Lung (tissue), 12 donors: ENCODE results near the gene SUCLG1. TPM values are rescaled to one million over a fixed set of nuclear protein-coding genes. Genes with fewer than 3 reads are reported as not detected.

ENCODE experiments used
- ATAC-seq: fragments of 200-7000 bp; cut with Tn5 transposase; one replicate; pipeline ENCODE4 v1.9.1; 2020; ENCODE audit warnings: moderate number of reproducible peaks; ENCODE audit not compliant: insufficient read depth, low FRiP score
- DNase-seq, 3 donors: peaks; one replicate each; pipeline ENCODE4 v3.0.0-alpha.2; 2013 to 2017
- H3K27ac ChIP-seq, 2 donors: one replicate each; pipeline ENCODE4 v1.5.1; 2013; ENCODE audit warnings: mild to moderate bottlenecking in 2 of 2, moderate library complexity in 2 of 2, control low read depth in 1 of 2, inconsistent platforms in 1 of 2, low read depth in 1 of 2, low read length in 1 of 2
- H3K27me3 ChIP-seq, 3 donors: one replicate each; pipeline ENCODE4 v1.5.1; 2013; ENCODE audit warnings: low read length in 2 of 3; ENCODE audit not compliant: control insufficient read depth in 3 of 3, insufficient read depth in 3 of 3
- H3K36me3 ChIP-seq, 4 donors: one replicate each; pipeline ENCODE4 v1.5.1; 2013; ENCODE audit warnings: low read length in 4 of 4, mild to moderate bottlenecking in 1 of 4, moderate library complexity in 1 of 4; ENCODE audit not compliant: control insufficient read depth in 4 of 4, insufficient read depth in 4 of 4
- H3K4me1 ChIP-seq, 5 donors: one replicate each; pipeline ENCODE4 v1.5.1; 2013; ENCODE audit warnings: low read length in 5 of 5, mild to moderate bottlenecking in 2 of 5, moderate library complexity in 1 of 5; ENCODE audit not compliant: control insufficient read depth in 5 of 5, insufficient read depth in 5 of 5
- H3K4me3 ChIP-seq: one replicate; pipeline ENCODE4 v1.5.1; 2013; ENCODE audit warnings: mild to moderate bottlenecking, control low read depth, moderate library complexity
- H3K9ac ChIP-seq, 2 donors: one replicate each; pipeline ENCODE4 v1.5.1; 2013; ENCODE audit warnings: low read length in 2 of 2, control low read depth in 1 of 2; ENCODE audit not compliant: insufficient read depth in 1 of 2
- H3K9me3 ChIP-seq, 4 donors: one replicate each; pipeline ENCODE4 v1.5.1; 2013; ENCODE audit warnings: low read length in 3 of 4, mild to moderate bottlenecking in 1 of 4, moderate library complexity in 1 of 4; ENCODE audit not compliant: control insufficient read depth in 4 of 4, insufficient read depth in 3 of 4
- WGBS, 2 donors: extraction: QIAGEN DNeasy Blood & Tissue Kit; methylation state at CpG; one replicate each; pipeline ENCODE4 v1.1.7; 2013; 5-methylcytosine and 5-hydroxymethylcytosine counted together
- polyA plus RNA-seq, 2 donors: library from polyadenylated mRNA; stranded (reverse); fragments of 200-250 nt; gene quantifications; one replicate each; pipeline ENCODE4 v1.2.1, GENCODE V29; 2013
- total RNA-seq, 2 donors: library from RNA; depleted of rRNA in 1 of 2; stranded (reverse); fragments of >200 nt in 1 of 2; gene quantifications; one replicate each; pipeline ENCODE4 v1.2.1, GENCODE V29; 2014 to 2021
- TF ChIP-seq, protein P1 (sequence below): IDR thresholded peaks from 2 replicates; pipeline ENCODE4 v1.5.1; 2012; ENCODE audit warnings: mild to moderate bottlenecking; ENCODE audit errors: control extremely low read depth, extremely low read depth
- donor health status: control.
- donor health status: control.
- donor health status: Bipolar disorder and iron deficiency.
- donor health status: healthy.
- donor health status: DM: yes; HTN: yes; CAD: no.

Gene SUCLG1
- total and polyA plus RNA-seq, 4 donors: 56.2 to 87.4 (median 63.9) TPM

DNA sequence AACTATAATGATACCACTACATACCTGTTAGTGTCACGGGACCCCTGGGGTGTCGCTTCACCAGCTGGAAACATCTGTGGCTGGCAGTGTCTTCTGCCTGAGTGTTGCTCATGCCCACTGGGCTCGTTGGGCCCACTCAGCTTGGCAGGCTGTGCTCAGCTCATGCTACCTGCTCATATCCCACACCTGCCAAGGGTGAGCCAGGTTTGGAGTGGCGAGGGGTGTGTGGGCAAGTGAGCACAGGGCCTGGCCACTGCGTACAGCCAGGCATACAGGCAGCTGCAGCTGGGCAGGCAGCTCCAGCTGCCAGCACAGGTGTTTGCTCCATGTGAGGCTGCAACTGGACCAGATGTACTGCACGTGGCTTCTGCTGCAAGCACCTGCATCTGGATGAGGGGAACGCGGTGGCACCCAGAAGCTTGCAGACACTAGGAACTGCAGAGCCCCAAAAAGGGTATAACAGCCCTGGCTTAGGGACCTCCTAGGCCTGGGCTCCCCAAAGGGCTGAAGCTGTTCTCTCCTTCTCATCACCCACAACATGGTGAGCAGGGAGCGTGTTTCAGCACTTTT, 70.1 kb downstream of the SUCLG1 start:
- no peaks in the 10 kb centered on the region for H3K9me3 ChIP-seq
- H3K9ac ChIP-seq: no peak overlapping the region
- no peak for ATAC-seq
- WGBS, 2 donors: 90 to 94% methylated on average over 9 of the region's 9 CpGs
- H3K4me1 ChIP-seq: no peaks in the 10 kb centered on the region
- TF ChIP-seq, protein P1, sequence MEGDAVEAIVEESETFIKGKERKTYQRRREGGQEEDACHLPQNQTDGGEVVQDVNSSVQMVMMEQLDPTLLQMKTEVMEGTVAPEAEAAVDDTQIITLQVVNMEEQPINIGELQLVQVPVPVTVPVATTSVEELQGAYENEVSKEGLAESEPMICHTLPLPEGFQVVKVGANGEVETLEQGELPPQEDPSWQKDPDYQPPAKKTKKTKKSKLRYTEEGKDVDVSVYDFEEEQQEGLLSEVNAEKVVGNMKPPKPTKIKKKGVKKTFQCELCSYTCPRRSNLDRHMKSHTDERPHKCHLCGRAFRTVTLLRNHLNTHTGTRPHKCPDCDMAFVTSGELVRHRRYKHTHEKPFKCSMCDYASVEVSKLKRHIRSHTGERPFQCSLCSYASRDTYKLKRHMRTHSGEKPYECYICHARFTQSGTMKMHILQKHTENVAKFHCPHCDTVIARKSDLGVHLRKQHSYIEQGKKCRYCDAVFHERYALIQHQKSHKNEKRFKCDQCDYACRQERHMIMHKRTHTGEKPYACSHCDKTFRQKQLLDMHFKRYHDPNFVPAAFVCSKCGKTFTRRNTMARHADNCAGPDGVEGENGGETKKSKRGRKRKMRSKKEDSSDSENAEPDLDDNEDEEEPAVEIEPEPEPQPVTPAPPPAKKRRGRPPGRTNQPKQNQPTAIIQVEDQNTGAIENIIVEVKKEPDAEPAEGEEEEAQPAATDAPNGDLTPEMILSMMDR: no peak
- no peak overlapping the region for H3K27ac ChIP-seq
- no peaks in the 10 kb centered on the region for H3K36me3 ChIP-seq
- no peaks in the 10 kb centered on the region for H3K27me3 ChIP-seq
- H3K4me3 ChIP-seq: no peak overlapping the region
- DNase-seq: no peak

DNA sequence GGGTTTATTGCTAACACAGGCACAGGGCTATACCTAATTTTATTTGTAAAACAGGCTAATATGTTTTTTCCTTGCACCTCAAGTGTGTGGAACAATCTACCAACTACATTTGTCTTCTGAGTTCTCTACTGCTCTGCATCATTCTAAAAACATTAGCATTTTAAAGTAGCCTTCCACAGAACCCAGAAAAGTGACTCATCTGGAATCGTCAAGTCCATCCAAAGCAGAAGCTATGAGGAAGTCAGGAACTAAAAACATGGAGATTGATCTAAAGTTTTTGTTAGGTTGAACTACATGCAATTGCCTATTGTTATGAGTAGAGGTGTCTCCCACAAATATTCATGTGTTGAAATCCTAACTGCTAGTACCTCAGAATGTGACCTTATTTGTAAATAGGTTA, 70.9 kb downstream of the SUCLG1 start:
- TF ChIP-seq, protein P1: no peak
- H3K36me3 ChIP-seq: no peaks in the 10 kb centered on the region
- H3K4me3 ChIP-seq: no peak overlapping the region
- H3K9me3 ChIP-seq: peaks cover 0 to 4% (median 0%) of the 10 kb centered on the region in 4 donors
- DNase-seq: no peak
- no peak overlapping the region for H3K27ac ChIP-seq
- ATAC-seq: no peak
- no peaks in the 10 kb centered on the region for H3K27me3 ChIP-seq
- 77 to 79% methylated on average over 1 of the region's 1 CpG for WGBS, 2 donors
- no peak overlapping the region for H3K9ac ChIP-seq
- H3K4me1 ChIP-seq: no peaks in the 10 kb centered on the region

DNA sequence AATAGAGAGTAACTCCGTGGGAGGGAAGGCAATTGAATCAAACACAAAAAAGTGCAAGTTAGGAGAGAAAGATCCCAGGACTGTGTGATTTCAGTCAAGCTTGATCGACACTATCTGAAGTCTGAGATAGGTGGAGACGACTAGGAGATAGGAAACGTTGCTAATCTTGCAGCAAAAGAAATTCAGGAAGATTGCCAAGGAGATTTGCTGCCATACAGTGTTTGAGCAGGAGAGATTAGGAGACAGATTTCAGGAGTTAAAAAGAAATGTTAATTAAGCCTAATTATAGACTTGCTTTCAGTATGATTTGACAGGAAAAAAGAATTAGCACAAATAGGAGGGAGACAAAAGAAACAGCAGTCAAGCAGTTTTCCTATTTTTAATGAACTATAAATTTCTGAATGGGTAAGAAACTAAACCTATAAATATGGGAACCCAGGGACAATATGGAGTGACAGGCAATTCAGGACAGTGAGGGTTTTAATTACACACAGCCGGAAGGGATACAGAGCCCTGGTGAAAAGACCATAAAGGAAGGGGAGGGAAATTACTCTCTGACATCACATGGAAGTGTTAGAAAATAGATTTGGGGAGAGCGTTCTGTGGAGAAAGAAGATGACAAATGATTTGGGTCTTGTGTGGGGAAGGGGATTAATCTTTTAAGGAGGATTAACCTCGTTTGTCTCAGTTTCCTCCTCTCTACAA, 72.6 kb downstream of the SUCLG1 start:
- WGBS, 2 donors: 16 to 28% methylated on average over 7 of the region's 7 CpGs
- DNase-seq: no peak
- peaks cover 0 to 4% (median 0%) of the 10 kb centered on the region in 4 donors for H3K9me3 ChIP-seq

More for the DNA sequence above, 72.6 kb downstream of the SUCLG1 start:
- Histone ChIP-seq H3K36me3 (no peaks in the 10 kb centered on the region), H3K27me3 (no peaks in the 10 kb centered on the region), H3K4me1 (no peaks in the 10 kb centered on the region), H3K9ac (no peak overlapping the region), H3K4me3 (no peak overlapping the region), H3K27ac (no peak overlapping the region)
- TF ChIP-seq, protein P1: no peak
- ATAC-seq: no peak
